ENCODE results near the gene SMIM21.

The SMIM21 gene

DNA sequence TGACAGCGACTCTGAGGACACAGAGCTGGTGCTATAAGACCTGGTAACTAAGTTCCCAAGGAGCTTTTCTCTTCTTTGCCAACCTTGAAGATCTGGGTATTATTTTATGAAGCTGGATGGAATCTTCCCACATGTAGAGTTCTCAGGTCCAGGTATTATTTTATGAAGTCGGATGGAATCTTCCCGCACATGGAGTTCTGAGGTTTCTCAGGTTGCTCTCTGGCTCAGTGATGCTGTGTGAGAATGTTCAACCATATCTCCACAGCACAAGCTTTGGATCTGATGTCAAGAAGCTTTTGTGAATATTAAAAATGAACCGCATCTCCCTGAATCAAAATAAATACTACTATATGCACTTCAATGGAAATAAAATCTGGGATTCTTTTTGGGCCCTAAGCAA lies at the start of gene SMIM21:
TSS of gene SMIM21 (minus strand) at position 101 of the 400 bp plus-strand sequence. CDS start 140 bp downstream, outside the sequence.
- TF ChIP-seq, protein P1, sequence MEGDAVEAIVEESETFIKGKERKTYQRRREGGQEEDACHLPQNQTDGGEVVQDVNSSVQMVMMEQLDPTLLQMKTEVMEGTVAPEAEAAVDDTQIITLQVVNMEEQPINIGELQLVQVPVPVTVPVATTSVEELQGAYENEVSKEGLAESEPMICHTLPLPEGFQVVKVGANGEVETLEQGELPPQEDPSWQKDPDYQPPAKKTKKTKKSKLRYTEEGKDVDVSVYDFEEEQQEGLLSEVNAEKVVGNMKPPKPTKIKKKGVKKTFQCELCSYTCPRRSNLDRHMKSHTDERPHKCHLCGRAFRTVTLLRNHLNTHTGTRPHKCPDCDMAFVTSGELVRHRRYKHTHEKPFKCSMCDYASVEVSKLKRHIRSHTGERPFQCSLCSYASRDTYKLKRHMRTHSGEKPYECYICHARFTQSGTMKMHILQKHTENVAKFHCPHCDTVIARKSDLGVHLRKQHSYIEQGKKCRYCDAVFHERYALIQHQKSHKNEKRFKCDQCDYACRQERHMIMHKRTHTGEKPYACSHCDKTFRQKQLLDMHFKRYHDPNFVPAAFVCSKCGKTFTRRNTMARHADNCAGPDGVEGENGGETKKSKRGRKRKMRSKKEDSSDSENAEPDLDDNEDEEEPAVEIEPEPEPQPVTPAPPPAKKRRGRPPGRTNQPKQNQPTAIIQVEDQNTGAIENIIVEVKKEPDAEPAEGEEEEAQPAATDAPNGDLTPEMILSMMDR (IDR thresholded peaks at IDR 0.05): no peak

DNA sequence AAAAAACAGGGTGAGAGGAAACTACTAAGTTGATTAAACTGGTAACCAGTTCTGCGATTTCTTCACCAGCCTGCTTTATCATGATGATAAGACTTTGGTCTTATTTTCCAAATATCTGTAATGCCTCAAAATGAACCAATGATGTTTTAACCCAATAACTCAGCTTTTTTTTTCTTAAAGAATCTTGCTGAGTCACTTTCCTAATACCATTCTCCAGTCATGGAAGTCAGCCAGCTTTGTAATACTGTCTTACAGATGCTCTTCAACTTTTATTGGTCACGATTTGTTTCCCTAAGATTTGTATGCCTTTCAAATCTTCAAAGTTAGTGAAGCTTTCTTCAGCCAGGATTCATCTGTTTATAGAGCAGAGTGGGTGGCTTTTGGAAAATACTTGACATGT lies 47.7 kb upstream of the SMIM21 start:
- TF ChIP-seq, protein P1 (IDR thresholded peaks at IDR 0.05): no peak

DNA sequence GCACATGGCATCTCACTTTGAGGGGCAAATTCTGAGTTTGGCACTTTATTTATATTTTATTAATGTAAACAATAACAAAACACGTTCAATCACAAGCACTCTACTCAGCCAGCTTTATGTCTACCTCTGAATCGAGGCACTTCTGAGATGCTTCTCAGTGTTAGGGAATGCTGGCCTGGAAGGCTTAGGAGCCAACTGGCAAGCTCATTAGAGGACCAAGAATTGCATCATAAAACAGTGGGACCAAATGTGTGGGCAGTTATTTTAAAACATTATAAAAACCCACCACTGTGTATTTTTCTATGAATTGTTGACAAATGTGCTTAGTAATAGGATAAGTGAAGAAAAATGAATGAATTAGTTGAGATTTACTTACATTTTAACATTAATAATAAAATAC lies 46.8 kb upstream of the SMIM21 start:
- TF ChIP-seq, protein P1 (IDR thresholded peaks at IDR 0.05): no peak

DNA sequence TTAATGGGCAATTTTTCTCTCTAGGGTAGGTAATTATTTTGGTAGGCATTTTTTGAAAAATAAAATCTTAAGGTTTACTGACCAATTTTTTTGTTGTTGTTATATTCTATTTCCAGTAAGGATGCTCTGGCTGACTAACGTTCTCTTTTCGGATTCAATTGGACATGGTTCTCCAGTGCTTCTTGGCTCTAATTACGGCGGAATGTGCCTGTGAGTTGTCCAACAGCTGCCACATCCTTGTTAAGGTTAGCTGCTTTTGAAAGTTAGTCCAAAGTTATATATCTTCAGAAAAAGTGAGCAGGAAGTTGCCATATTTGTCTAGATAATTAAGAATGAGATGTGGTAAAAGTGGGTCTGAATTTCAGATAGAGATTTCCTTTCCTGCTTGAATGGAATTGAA lies 45.8 kb upstream of the SMIM21 start:
- TF ChIP-seq, protein P1 (IDR thresholded peaks at IDR 0.05): no peak

DNA sequence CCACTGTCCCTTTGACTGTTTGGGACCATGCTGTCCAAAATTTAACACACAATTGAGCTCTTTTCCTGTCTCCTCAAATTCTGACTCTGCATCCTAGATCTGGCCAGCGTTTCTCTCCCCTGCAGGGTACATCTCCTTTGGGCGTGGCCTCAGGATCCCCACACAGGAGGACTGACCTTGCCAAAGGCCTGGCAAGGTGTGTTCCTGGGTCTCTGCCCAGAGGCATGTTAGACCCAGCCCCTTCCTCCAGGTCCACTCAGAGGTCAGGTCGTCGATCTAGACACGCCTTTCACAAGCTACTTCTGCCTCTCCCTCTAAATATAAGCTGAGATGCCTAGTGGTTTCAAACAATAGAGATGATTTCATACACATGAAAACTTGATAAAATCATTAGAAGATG lies 45.4 kb upstream of the SMIM21 start:
- TF ChIP-seq, protein P1 (IDR thresholded peaks at IDR 0.05): no peak

DNA sequence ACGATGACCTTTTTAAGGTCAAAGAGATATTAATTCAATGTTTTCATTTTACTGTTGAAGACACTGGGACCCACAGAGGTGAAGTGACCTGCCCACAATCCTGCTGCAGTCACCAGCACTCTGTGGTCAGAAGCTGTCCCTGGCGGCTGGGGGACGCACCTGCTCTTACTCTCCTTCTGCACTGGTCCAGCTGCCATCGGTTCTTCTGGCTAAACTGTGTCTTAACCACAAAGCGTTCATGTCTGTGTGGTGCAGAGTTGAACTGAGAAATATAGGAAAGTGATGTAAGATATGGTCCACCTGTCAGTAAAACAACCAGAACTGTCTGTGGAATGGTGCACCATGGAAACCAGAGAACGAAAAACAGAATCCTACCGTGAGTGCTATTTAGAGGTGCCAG lies 44.9 kb upstream of the SMIM21 start:
- TF ChIP-seq, protein P1 (IDR thresholded peaks at IDR 0.05): no peak

DNA sequence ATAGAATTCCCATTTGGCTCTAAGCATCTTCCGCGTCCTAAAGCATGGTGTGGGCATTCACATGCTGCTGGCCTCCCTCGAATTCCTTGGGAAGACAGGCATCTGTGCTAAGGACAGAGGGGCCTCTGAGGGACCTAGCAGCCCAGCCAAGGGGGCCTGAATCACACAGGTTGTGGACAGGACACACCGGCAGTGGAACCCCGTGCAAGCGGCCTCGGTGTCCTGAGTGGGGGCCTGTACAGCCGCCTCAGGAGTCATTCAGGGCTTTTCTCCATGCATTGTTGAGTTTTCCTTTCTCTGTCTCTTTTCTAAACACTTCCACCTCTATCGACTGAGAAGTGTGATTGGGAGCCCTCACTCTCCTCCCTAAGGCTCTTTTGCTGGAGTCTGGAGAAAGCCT lies 44.3 kb upstream of the SMIM21 start:
- TF ChIP-seq, protein P1 (IDR thresholded peaks at IDR 0.05): no peak

DNA sequence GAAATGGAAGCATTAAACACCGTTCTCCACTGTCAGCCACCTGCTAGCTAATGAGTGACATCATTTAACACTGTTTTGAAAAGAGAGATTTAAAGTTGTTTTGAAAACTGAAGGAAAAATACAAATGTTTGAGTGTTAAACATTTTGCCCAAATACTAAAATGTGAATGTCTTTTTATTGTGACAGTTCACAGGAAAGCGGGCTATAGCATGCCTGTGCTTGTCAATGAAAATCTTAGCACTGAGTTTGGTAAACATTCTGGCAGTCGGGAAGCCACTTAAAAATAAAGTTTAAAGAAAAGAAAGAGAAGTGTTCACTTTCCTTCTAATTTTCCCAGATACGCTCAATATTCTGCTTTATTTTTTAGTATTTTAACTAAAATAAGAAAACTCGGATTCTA lies 40.3 kb upstream of the SMIM21 start:
- TF ChIP-seq, protein P1 (IDR thresholded peaks at IDR 0.05): no peak

Data from LNCAP (cell line).